Esophagus (tissue), 2 donors: ENCODE data around the gene LGALS13. TPM values are rescaled to one million over a fixed set of nuclear protein-coding genes. Genes with fewer than 3 reads are reported as not detected.
"Not testable (repeated sequence)": the region's sequence is repeated elsewhere in the genome, so short reads cannot be mapped to it uniquely, and the experiment has no call there.

Source experiments
- H3K27ac ChIP-seq, 2 donors: one replicate each; pipeline ENCODE4 v1.5.1; 2013; ENCODE audit warnings: low read depth in 2 of 2, mild to moderate bottlenecking in 2 of 2, inconsistent platforms in 1 of 2, low read length in 1 of 2, moderate library complexity in 1 of 2
- H3K27me3 ChIP-seq, 2 donors: one replicate each; pipeline ENCODE4 v1.6.1; 2013; ENCODE audit warnings: low read length in 2 of 2, control low read depth in 1 of 2, mild to moderate bottlenecking in 1 of 2; ENCODE audit not compliant: insufficient read depth in 2 of 2, control insufficient read depth in 1 of 2
- H3K36me3 ChIP-seq, 2 donors: one replicate each; pipeline ENCODE4 v1.6.1; 2013; ENCODE audit warnings: low read length in 1 of 2; ENCODE audit not compliant: control insufficient read depth in 2 of 2, insufficient read depth in 2 of 2
- H3K4me1 ChIP-seq, 2 donors: one replicate each; pipeline ENCODE4 v1.6.1; 2013; ENCODE audit warnings: low read length in 1 of 2; ENCODE audit not compliant: control insufficient read depth in 2 of 2, insufficient read depth in 2 of 2
- H3K4me3 ChIP-seq, 2 donors: one replicate each; pipeline ENCODE4 v1.5.1; 2013; ENCODE audit warnings: low read length in 2 of 2, mild to moderate bottlenecking in 2 of 2, low read depth in 1 of 2, moderate library complexity in 1 of 2
- H3K9me3 ChIP-seq, 2 donors: one replicate each; pipeline ENCODE4 v1.6.1; 2013; ENCODE audit warnings: mild to moderate bottlenecking in 2 of 2, low read depth in 1 of 2, low read length in 1 of 2, moderate library complexity in 1 of 2; ENCODE audit not compliant: control insufficient read depth in 2 of 2, insufficient read depth in 1 of 2
- WGBS, 2 donors: extraction: QIAGEN DNeasy Blood & Tissue Kit; methylation state at CpG; one replicate each; pipeline ENCODE4 v1.1.7; 2013; 5-methylcytosine and 5-hydroxymethylcytosine counted together
- polyA plus RNA-seq, 2 donors: library from polyadenylated mRNA; stranded (reverse); fragments of 200-250 nt; gene quantifications; one replicate each; pipeline ENCODE4 v1.2.3, GENCODE V29; 2013
- donor health status: healthy with polysubstance abuse.
- donor health status: Bipolar disorder and iron deficiency.

LGALS13 gene
- polyA plus RNA-seq, 2 donors = not detected

DNA sequence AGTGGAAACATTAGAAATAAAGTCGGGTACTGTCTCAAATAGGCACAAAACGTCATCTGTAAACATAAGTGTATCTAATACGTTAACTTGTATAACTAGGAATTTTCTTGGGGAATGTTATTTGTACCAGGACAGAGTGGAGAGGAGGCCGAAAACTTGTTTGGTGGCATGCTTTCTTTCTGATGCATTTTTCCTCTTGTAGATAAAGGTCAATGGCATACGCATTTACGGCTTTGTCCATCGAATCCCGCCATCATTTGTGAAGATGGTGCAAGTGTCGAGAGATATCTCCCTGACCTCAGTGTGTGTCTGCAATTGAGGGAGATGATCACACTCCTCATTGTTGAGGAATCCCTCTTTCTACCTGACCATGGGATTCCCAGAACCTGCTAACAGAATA is 4.7 kb downstream of the LGALS13 start:
- WGBS, 2 donors = 86 to 87% methylated on average over 9 of the region's 9 CpGs

DNA sequence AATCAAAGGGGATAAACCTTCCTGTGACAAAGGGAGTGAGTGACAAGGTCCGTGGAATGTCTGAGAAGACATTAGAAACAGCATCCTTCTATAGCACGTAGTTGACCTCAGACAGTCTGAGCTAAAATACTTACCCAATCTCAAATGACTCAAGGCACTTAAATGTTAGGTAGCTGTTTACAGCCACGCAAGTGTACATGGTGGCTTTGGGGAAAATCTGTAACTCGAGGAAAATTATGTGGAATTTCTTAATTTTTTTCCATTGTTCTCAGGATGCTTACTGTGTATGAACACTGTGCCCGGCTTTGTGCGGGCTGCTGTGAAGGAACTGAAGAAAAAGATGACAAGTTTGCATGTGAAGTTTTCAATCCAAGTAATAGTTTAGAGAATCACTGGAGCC is 5.2 kb downstream of the LGALS13 start:
- no peak overlapping the region for H3K4me3 ChIP-seq
- H3K9me3 ChIP-seq = peaks cover 0 to 2% of the 10 kb centered on the region in 2 donors
- H3K36me3 ChIP-seq = no peaks in the 10 kb centered on the region
- no peak overlapping the region for H3K27ac ChIP-seq
- no peaks in the 10 kb centered on the region for H3K27me3 ChIP-seq
- no peaks in the 10 kb centered on the region for H3K4me1 ChIP-seq
- 67 to 74% methylated on average over 6 of the region's 6 CpGs for WGBS, 2 donors

More for the DNA sequence above, 4.7 kb downstream of the LGALS13 start:
- Histone ChIP-seq H3K27ac (no peak overlapping the region), H3K36me3 (no peaks in the 10 kb centered on the region), H3K27me3 (no peaks in the 10 kb centered on the region), H3K4me3 (no peak overlapping the region), H3K9me3 (peaks cover 0 to 2% of the 10 kb centered on the region in 2 donors), H3K4me1 (no peaks in the 10 kb centered on the region)

DNA sequence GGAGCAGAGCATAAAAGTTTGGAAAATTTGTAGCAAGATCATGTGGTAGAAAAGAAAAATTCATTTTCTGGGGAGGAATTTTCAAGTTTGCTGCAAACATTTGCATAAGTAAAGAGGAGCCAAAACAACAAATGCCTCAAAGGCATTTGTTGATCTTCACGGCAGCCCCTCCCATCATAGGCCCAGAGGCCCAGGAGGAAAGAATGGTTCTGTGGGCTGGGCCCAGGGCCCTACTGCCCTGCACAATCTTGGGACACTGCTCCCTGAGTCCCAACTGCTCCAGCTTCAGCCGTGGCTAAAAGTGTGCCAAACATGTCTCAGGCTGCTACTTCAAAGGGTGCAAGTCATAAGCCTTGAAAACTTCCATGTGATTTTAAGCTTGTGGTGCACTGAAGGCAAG is 11.3 kb downstream of the LGALS13 start:
- Histone ChIP-seq H3K4me1 (no peaks in the 10 kb centered on the region), H3K4me3 (no peak overlapping the region), H3K9me3 (peaks cover 0 to 3% of the 10 kb centered on the region in 2 donors), H3K27me3 (no peaks in the 10 kb centered on the region), H3K27ac (no peak overlapping the region), H3K36me3 (no peaks in the 10 kb centered on the region)
- 54 to 60% methylated on average over 2 of the region's 2 CpGs for WGBS, 2 donors

DNA sequence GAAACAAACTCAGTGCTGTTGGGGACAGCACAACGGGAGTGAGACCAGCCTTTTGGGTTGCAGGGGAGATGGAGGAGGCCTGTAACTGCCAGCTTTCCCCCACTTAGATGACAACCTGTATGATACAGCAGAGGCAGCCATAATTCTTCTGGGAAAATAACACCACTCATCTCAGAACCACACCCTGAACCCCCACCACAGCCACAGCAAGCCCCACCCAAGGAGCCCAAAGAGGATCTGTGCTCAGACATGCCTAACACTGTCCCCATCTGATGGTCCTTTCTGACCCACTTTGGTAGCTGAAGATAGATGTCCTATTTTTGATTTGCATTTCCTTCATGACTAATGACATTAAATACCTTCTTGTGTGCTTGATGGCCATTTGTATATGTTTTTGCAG is 15.4 kb downstream of the LGALS13 start:
- 41 to 55% methylated on average over 1 of the region's 1 CpG for WGBS, 2 donors
- Histone ChIP-seq H3K27me3 (no peaks in the 10 kb centered on the region), H3K27ac (no peak overlapping the region), H3K4me3 (no peak overlapping the region), H3K36me3 (no peaks in the 10 kb centered on the region), H3K4me1 (no peaks in the 10 kb centered on the region), H3K9me3 (peaks cover 0 to 3% of the 10 kb centered on the region in 2 donors)

DNA sequence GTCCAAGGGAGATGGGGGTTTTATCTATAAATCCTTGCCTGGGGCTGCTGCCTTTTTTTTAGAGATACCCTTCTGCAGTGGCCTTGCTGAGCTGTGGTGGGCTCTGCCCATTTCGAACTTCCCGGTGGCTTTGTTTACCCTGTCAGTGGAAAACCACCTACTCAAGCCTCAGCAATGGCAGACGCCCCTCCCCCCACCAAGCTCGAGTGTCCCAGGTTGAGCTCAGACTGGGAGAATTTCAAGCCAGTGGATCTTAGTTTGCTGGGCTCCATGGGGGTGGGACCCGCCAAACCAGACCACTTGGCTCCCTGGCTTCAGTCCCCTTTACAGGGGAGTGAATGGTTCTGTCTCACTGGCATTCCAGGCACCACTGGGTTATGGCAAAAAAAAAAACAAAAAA is 21.6 kb downstream of the LGALS13 start:
- 20 to 26% methylated on average over 5 of the region's 5 CpGs for WGBS, 2 donors
- no peak overlapping the region for H3K4me3 ChIP-seq
- no peaks in the 10 kb centered on the region for H3K36me3 ChIP-seq
- no peaks in the 10 kb centered on the region for H3K9me3 ChIP-seq
- no peaks in the 10 kb centered on the region for H3K4me1 ChIP-seq
- H3K27me3 ChIP-seq = no peaks in the 10 kb centered on the region
- no peak overlapping the region for H3K27ac ChIP-seq

DNA sequence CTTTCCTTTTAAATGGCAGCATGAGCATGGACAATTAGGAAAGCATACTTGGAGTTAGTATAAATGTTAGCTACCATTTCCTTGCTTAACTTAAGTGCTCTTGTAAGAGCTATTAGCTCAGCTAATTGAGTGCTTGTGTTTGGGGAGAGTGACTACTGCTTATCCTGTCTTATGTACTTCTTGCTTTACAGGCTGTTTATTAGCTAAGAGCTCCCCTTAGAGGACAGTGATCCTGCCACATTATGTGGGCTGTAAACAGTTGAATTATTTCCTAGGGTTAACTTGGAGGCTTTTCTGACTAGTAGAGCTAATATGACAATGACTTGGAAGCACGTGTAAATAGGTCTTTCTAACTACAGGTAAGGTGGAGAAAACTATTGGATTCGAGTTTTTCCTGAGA is 25.3 kb downstream of the LGALS13 start:
- not testable (repeated sequence) for H3K9me3 ChIP-seq, H3K36me3 ChIP-seq, H3K27ac ChIP-seq, H3K4me3 ChIP-seq, H3K4me1 ChIP-seq, H3K27me3 ChIP-seq
- 50 to 52% methylated on average over 2 of the region's 2 CpGs for WGBS, 2 donors

DNA sequence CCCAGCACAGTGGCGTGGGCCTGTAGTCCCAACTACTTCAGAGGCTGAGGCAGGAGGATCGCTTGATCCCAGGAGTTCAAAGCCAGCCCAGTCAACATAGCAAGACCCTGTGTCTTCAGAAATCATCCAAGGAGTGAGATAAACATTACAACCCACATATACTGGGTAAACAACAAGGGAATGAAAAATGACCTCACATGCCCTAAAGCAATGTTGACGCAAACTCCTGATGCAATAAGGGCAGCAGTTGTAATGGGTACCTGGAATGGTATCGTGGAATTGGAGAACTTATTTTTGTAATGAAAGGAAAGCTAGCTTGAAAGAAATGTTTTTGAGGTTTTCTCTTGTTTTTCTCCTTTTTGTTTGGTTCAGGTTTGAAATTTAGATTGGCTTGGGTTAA is 28.9 kb downstream of the LGALS13 start:
- 56 to 63% methylated on average over 4 of the region's 4 CpGs for WGBS, 2 donors
- no peaks in the 10 kb centered on the region for H3K36me3 ChIP-seq
- no peaks in the 10 kb centered on the region for H3K27me3 ChIP-seq
- no peaks in the 10 kb centered on the region for H3K4me1 ChIP-seq
- no peaks in the 10 kb centered on the region for H3K9me3 ChIP-seq
- H3K4me3 ChIP-seq = no peak overlapping the region
- no peak overlapping the region for H3K27ac ChIP-seq

DNA sequence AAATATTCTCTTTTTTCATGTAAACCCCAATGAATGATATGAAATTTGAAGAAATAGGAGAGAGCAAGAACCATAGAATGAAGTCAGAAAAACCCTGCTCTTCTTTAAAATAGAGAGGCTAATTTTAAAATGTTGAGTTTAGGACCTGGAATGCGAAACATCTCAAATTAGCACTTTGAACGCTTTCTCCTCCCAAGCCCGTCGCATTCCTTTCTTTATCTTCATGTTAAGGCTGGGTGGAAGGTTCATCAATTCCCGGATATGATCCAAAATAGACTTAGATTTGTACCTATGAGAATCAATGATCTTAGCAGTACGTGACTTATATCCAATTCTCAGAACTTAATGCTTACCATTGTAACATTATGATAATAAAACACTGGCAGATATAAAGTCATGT is 29.3 kb downstream of the LGALS13 start:
- H3K27me3 ChIP-seq = no peaks in the 10 kb centered on the region
- no peak overlapping the region for H3K27ac ChIP-seq
- H3K9me3 ChIP-seq = no peaks in the 10 kb centered on the region
- H3K4me3 ChIP-seq = no peak overlapping the region
- no peaks in the 10 kb centered on the region for H3K36me3 ChIP-seq
- 53 to 67% methylated on average over 6 of the region's 6 CpGs for WGBS, 2 donors
- no peaks in the 10 kb centered on the region for H3K4me1 ChIP-seq

DNA sequence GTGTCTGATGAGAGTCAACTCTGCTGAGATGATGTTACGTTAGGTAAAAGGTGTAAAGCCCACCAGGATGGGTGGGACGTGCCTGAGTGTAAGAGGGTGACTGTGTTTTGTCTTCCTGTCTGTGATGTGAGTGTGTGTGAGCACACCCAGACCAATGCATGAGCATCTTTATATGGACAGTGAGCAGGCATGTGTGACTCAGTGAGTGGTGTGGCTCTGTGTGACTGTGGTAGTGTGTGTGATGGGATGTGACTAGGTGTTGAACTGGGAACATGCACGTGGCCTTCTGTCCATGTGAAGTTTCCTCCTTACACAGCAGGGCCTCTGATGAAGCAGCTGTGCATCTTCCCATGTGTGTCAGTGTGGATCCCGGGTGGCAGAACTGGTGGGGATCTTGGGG is 35.6 kb downstream of the LGALS13 start:
- 54 to 61% methylated on average over 4 of the region's 4 CpGs for WGBS, 2 donors
- Histone ChIP-seq H3K27ac (no peak overlapping the region), H3K36me3 (no peaks in the 10 kb centered on the region), H3K9me3 (no peaks in the 10 kb centered on the region), H3K4me3 (no peak overlapping the region), H3K27me3 (no peaks in the 10 kb centered on the region), H3K4me1 (no peaks in the 10 kb centered on the region)

DNA sequence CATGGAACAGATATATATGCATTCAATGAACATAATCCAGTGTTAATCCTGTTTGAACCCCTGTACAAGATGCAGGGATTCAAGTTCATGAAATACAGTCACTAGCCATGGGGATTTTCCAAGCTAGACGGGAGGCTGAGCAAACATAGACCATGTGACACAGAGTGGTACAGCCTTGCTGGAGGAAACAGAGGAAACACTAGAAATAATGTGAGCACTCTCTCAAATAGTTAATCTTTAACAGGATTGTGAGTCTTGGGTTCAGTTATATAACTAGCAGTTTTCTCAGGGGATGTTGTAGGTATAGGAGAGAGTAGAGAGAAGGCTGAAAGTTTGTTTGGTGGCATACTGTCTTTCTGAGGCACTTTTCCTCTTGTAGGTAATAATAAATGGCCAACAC is 39.4 kb downstream of the LGALS13 start:
- Histone ChIP-seq H3K4me3 (no peak overlapping the region), H3K36me3 (no peaks in the 10 kb centered on the region), H3K9me3 (no peaks in the 10 kb centered on the region), H3K27me3 (no peaks in the 10 kb centered on the region), H3K27ac (no peak overlapping the region), H3K4me1 (no peaks in the 10 kb centered on the region)
- WGBS, 2 donors = 19 to 24% methylated on average over 1 of the region's 1 CpG
